ENCODE measurements around the gene OR1I1. TPM values are rescaled to one million over a fixed set of nuclear protein-coding genes. Genes with fewer than 3 reads are reported as not detected.
"Not testable (repeated sequence)": the region's sequence is repeated elsewhere in the genome, so short reads cannot be mapped to it uniquely, and the experiment has no call there.

Gene OR1I1
- total RNA-seq, 4 donors from 2014 or later = not detected

DNA sequence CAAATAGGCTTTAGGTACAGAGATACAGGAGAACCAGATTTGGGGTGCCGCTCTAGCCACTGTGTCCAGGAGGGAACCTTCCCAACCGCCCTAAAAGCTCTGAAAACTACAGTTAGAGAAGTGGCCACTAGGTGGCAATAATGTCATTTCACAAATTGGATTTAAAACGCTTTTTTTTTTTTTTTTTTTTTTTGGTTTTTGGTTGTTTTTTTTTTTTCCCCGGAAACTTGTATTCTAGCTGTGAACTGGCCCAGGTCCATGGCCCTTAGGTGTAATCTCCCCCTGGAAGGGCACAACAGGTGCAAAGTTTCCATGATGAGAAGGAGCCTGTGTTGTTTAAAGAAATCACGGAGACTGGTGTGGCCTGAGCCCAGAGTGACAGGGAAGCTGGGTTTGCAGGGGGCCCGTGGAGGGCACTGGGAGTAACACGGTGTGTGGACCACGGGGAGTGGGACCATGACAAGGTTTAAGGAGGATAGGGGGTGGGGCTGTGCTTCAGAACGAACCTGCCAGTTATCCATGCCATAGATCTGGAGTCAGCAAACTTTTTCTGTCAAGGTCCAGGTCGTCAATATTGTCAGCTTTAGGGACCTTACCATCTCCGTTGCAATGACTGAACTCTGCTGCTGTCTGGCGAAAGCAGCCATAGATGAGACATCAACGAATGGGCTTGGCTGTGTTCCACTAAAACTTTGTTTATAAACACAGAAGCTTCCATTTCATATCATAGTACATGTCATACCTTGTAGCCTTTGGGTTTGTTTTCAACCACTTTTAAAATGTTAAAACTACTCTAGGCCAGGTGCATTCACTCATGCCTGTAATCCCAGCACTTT lies 10.1 kb downstream of the OR1I1 start:
- DNase-seq (ENCODE audit: low spot score in 2 of 2) = peak in 1 of 2 donors; percentile 55
- intact Hi-C loops (cut with DNase I; ENCODE audit: low total_unique reads) = loop anchor here (5.0 to 10.0 kb wide), 4 partner anchors 60 to 1137 kb away; partner anchors contain the start of gene DCAF15
- TF ChIP-seq POLR2A (IDR thresholded peaks at IDR 0.05) = no peak
- TF ChIP-seq, protein P1, sequence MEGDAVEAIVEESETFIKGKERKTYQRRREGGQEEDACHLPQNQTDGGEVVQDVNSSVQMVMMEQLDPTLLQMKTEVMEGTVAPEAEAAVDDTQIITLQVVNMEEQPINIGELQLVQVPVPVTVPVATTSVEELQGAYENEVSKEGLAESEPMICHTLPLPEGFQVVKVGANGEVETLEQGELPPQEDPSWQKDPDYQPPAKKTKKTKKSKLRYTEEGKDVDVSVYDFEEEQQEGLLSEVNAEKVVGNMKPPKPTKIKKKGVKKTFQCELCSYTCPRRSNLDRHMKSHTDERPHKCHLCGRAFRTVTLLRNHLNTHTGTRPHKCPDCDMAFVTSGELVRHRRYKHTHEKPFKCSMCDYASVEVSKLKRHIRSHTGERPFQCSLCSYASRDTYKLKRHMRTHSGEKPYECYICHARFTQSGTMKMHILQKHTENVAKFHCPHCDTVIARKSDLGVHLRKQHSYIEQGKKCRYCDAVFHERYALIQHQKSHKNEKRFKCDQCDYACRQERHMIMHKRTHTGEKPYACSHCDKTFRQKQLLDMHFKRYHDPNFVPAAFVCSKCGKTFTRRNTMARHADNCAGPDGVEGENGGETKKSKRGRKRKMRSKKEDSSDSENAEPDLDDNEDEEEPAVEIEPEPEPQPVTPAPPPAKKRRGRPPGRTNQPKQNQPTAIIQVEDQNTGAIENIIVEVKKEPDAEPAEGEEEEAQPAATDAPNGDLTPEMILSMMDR (IDR thresholded peaks at IDR 0.05) = no peak
- H3K4me3 ChIP-seq (ENCODE audit: low read depth, poor library complexity, severe bottlenecking) = no peak overlapping the region
- 10 to 11% methylated on average over 13 of the region's 13 CpGs for WGBS, 2 donors

DNA sequence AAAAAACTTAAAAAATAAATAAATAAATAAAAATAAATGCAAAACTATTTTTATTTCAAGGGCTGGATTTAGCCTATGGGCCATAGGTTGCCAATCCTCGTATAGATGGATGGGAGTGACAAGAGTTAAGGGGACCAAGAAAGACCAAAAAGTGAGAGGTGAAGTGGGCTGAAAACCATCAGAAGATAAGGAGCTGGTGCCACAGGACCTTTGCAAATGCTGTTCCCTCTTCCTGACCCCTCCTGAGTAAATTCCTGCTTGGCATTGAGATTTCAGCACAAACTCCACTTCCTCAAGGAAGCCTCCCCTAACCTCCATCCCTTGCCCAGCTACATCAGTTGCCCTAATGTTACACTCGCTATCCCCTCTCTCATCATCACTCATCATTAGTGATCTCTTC lies 11.0 kb downstream of the OR1I1 start:
- TF ChIP-seq, protein P1 (IDR thresholded peaks at IDR 0.05) = no peak
- TF ChIP-seq POLR2A (IDR thresholded peaks at IDR 0.05) = no peak
- 76 to 80% methylated on average over 2 of the region's 2 CpGs for WGBS, 2 donors
- H3K4me3 ChIP-seq (ENCODE audit: low read depth, poor library complexity, severe bottlenecking) = no peak overlapping the region
- intact Hi-C loops (cut with DNase I; ENCODE audit: low total_unique reads) = loop anchor here (5.0 to 10.0 kb wide), 4 partner anchors 59 to 1138 kb away; partner anchors contain the start of gene DCAF15
- no peak for DNase-seq (ENCODE audit: low spot score in 2 of 2)

DNA sequence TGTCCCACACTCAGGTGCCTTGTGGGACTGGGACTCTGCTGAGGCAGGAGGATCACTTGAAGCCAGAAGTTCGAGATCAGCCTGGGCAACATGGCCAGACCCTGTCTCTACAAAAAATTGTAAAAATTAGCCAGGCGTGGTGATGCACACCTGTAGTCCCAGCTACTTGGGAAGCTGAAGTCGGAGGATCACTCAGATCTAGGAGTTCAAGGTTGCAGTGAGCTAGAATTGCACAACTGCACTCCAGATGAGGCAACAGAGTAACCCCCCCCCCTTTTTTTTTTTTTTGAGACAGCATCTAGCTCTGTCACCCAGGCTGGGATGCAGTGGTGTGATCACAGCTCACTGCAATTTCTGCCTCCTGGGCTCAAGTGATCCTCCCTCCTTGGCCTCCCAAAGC lies 14.2 kb downstream of the OR1I1 start:
- 77 to 80% methylated on average over 3 of the region's 3 CpGs for WGBS, 2 donors
- TF ChIP-seq POLR2A (IDR thresholded peaks at IDR 0.05) = no peak
- TF ChIP-seq, protein P1 (IDR thresholded peaks at IDR 0.05) = no peak
- H3K4me3 ChIP-seq (ENCODE audit: low read depth, poor library complexity, severe bottlenecking) = no peak overlapping the region
- intact Hi-C loops (cut with DNase I; ENCODE audit: low total_unique reads) = loop anchor here (10.0 kb wide), 2 partner anchors 159 to 1141 kb away; partner anchors contain the start of gene DCAF15
- no peak for DNase-seq (ENCODE audit: low spot score in 2 of 2)

DNA sequence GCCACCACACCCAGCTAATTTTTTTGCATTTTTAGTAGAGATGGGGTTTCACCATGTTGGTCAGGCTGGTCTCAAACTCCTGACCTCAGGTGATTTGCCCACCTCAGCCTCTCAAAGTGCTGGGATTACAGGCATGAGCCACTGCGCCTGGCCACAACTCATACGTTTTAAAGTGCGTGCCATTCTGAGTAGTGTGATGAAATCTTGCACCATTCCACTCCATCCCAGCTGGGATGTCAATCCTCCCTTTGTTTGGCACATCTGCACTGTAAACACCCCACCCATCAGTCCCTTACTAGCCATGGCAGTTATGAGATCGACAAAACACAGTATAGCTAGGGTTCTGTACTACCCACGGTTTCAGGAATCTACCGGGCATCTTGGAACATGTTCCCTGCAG lies 16.0 kb downstream of the OR1I1 start:
- not testable (repeated sequence) for H3K4me3 ChIP-seq (ENCODE audit: low read depth, poor library complexity, severe bottlenecking); DNase-seq (ENCODE audit: low spot score in 2 of 2)
- intact Hi-C loops (cut with DNase I; ENCODE audit: low total_unique reads) = loop anchor here (10.0 kb wide), 2 partner anchors 157 to 1143 kb away; partner anchors contain the start of gene DCAF15
- WGBS, 2 donors = 66 to 73% methylated on average over 6 of the region's 6 CpGs

DNA sequence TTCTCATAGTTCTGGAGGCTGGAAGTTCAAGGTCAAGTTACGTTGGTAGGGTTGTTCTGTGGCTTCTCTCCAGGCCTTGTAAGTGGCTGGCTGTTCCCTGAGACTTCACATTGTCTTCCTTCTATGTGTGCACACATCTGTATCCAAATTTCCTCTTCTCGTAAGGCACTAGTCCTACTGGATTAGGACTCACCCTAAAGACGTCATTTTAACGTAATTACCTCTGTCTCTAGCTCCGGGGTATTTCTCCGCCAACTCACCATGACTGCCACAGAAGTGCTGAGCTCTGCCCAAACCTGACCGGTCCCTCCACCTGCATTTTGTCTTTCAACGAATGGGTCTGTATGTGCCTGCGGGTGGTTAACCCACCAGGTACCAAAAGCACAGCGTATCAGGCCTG lies 16.4 kb downstream of the OR1I1 start:
- TF ChIP-seq, protein P1 (IDR thresholded peaks at IDR 0.05) = no peak
- WGBS, 2 donors = 54 to 66% methylated on average over 10 of the region's 10 CpGs

DNA sequence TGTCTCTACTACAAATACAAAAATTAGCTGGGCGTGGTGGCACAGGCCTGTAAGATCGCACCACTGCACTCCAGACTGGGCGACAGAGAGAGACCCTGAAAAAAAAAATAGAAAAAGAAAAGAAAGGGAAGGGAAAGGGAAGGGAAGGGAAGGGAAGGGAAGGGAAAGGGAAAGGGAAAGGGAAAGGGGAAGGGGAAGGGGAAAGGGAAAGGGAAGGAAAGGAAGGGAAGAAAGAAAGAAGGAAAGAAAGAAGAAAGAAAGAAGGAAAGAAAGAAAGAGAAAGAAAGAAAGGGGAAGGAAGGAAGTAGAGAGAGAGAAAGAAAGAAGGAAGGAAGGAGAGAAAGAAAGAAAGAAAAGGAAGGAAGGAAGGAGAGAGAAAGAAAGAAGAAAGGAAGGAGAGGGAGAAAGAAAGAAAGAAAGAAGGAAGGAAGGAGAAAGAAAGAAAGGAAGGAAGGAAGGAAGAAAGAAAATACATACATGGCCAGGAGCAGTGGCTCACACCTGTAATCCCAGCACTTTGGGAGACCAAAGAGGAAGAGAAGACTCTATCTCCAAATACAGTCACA lies 17.1 kb downstream of the OR1I1 start:
- WGBS, 2 donors = 88 to 90% methylated on average over 3 of the region's 3 CpGs
- no peak overlapping the region for H3K4me3 ChIP-seq (ENCODE audit: low read depth, poor library complexity, severe bottlenecking)
- TF ChIP-seq, protein P1 (IDR thresholded peaks at IDR 0.05) = no peak
- no peak for TF ChIP-seq POLR2A (IDR thresholded peaks at IDR 0.05)
- intact Hi-C loops (cut with DNase I; ENCODE audit: low total_unique reads) = loop anchor here (10.0 kb wide), 2 partner anchors 156 to 1144 kb away; partner anchors contain the start of gene DCAF15
- DNase-seq (ENCODE audit: low spot score in 2 of 2) = no peak

More for the DNA sequence above, 16.4 kb downstream of the OR1I1 start:
- no peak overlapping the region for H3K4me3 ChIP-seq (ENCODE audit: low read depth, poor library complexity, severe bottlenecking)
- intact Hi-C loops (cut with DNase I; ENCODE audit: low total_unique reads) = loop anchor here (10.0 kb wide), 2 partner anchors 156 to 1144 kb away; partner anchors contain the start of gene DCAF15
- no peak for DNase-seq (ENCODE audit: low spot score in 2 of 2)

Measured in lower leg skin (tissue), 4 donors.